Urinary bladder (tissue), 4 donors: ENCODE results near the gene TEX13D. TPM values are rescaled to one million over a fixed set of nuclear protein-coding genes. Genes with fewer than 3 reads are reported as not detected.

Source experiments
- DNase-seq: peaks from one replicate; pipeline ENCODE4 v3.0.0-alpha.2; 2015; ENCODE audit errors: extremely low spot score
- H3K27ac ChIP-seq: one replicate; pipeline ENCODE4 v1.5.1; 2013; ENCODE audit warnings: low read depth, mild to moderate bottlenecking, moderate library complexity
- H3K36me3 ChIP-seq: one replicate; pipeline ENCODE4 v1.6.1; 2013; ENCODE audit warnings: mild to moderate bottlenecking, moderate library complexity; ENCODE audit not compliant: insufficient read depth
- H3K4me1 ChIP-seq: one replicate; pipeline ENCODE4 v1.6.1; 2013; ENCODE audit warnings: mild to moderate bottlenecking, moderate library complexity; ENCODE audit not compliant: insufficient read depth
- H3K4me3 ChIP-seq: one replicate; pipeline ENCODE4 v1.5.1; 2013; ENCODE audit warnings: low read depth, low read length
- WGBS: extraction: QIAGEN DNeasy Blood & Tissue Kit; methylation state at CpG from one replicate; pipeline ENCODE4 v1.1.7; 2013; 5-methylcytosine and 5-hydroxymethylcytosine counted together
- polyA plus RNA-seq: library from polyadenylated mRNA; stranded (reverse); fragments of 200-250 nt; gene quantifications from one replicate; pipeline ENCODE4 v1.2.3, GENCODE V29; 2013
- total RNA-seq: library from RNA; depleted of rRNA; stranded (reverse); fragments of >200 nt; gene quantifications from one replicate; pipeline ENCODE4 v1.2.3, GENCODE V29; 2014
- donor health status: healthy with polysubstance abuse.
- donor health status: healthy.

The TEX13D gene
- total and polyA plus RNA-seq, 2 donors: not detected

- H3K27ac ChIP-seq: no peak overlapping the region
- 80% methylated on average over 7 of the region's 7 CpGs for WGBS
Measured at GRCh38 chrX:124341396-124342132, 9.1 kb downstream of the TEX13D start.

GRCh38 chrX:124342174-124342867 lies 9.9 kb downstream of the TEX13D start:
- no peak overlapping the region for H3K4me3 ChIP-seq
- no peaks in the 10 kb centered on the region for H3K4me1 ChIP-seq
- 79% methylated on average over 7 of the region's 7 CpGs for WGBS
- H3K27ac ChIP-seq: no peak overlapping the region
- H3K36me3 ChIP-seq: no peaks in the 10 kb centered on the region
- DNase-seq: no peak

More at GRCh38 chrX:124341396-124342132, 9.1 kb downstream of the TEX13D start:
- H3K36me3 ChIP-seq: no peaks in the 10 kb centered on the region
- H3K4me1 ChIP-seq: no peaks in the 10 kb centered on the region
- no peak for DNase-seq
- H3K4me3 ChIP-seq: no peak overlapping the region

- DNase-seq: no peak
- Histone ChIP-seq H3K36me3 (no peaks in the 10 kb centered on the region), H3K27ac (no peak overlapping the region), H3K4me3 (no peak overlapping the region), H3K4me1 (no peaks in the 10 kb centered on the region)
Measured at GRCh38 chrX:124343016-124343415, 10.6 kb downstream of the TEX13D start.

- WGBS: 80% methylated on average over 4 of the region's 4 CpGs
- DNase-seq: no peak
- Histone ChIP-seq H3K36me3 (no peaks in the 10 kb centered on the region), H3K4me3 (no peak overlapping the region), H3K27ac (no peak overlapping the region), H3K4me1 (no peaks in the 10 kb centered on the region)
Measured at GRCh38 chrX:124344246-124344645, 11.8 kb downstream of the TEX13D start.

- Histone ChIP-seq H3K36me3 (no peaks in the 10 kb centered on the region), H3K27ac (no peak within 1 kb of the TSS), H3K4me3 (peak within 1 kb of the TSS; percentile 1), H3K4me1 (no peaks in the 10 kb centered on the region)
- WGBS: 88% methylated on average over 19 of the region's 19 CpGs
- DNase-seq: no peak
Measured at GRCh38 chrX:124346117-124346876, 13.8 kb downstream of the TEX13D start, which contains the start of gene SH2D1A. Gene SH2D1A, plus strand, starts transcription at chrX:124346563. Its CDS starts 80 bp downstream, at chrX:124346643.

- no peaks in the 10 kb centered on the region for H3K36me3 ChIP-seq
- DNase-seq: no peak
- H3K4me3 ChIP-seq: no peak overlapping the region
- H3K4me1 ChIP-seq: no peaks in the 10 kb centered on the region
- no peak overlapping the region for H3K27ac ChIP-seq
- WGBS: 86% methylated on average over 15 of the region's 15 CpGs
Measured at GRCh38 chrX:124346877-124347241, 14.4 kb downstream of the TEX13D start.

GRCh38 chrX:124347242-124347641 lies 14.8 kb downstream of the TEX13D start:
- 58% methylated on average over 5 of the region's 5 CpGs for WGBS
- no peaks in the 10 kb centered on the region for H3K4me1 ChIP-seq
- no peak overlapping the region for H3K27ac ChIP-seq
- H3K4me3 ChIP-seq: no peak overlapping the region
- DNase-seq: no peak
- no peaks in the 10 kb centered on the region for H3K36me3 ChIP-seq

- Histone ChIP-seq H3K4me3 (no peak overlapping the region), H3K36me3 (no peaks in the 10 kb centered on the region), H3K27ac (no peak overlapping the region), H3K4me1 (no peaks in the 10 kb centered on the region)
- 75% methylated on average over 5 of the region's 5 CpGs for WGBS
- no peak for DNase-seq
Measured at GRCh38 chrX:124348182-124348581, 15.7 kb downstream of the TEX13D start.

GRCh38 chrX:124348885-124349453 lies 16.5 kb downstream of the TEX13D start:
- no peak overlapping the region for H3K4me3 ChIP-seq
- no peaks in the 10 kb centered on the region for H3K4me1 ChIP-seq
- H3K36me3 ChIP-seq: no peaks in the 10 kb centered on the region
- DNase-seq: no peak
- 96% methylated on average over 6 of the region's 6 CpGs for WGBS
- H3K27ac ChIP-seq: no peak overlapping the region

- Histone ChIP-seq H3K4me3 (no peak overlapping the region), H3K36me3 (no peaks in the 10 kb centered on the region)
- no peak for DNase-seq
Measured at GRCh38 chrX:124354648-124355047, 22.2 kb downstream of the TEX13D start.

GRCh38 chrX:124358800-124359383 lies 26.4 kb downstream of the TEX13D start:
- 75% methylated on average over 3 of the region's 3 CpGs for WGBS
- Histone ChIP-seq H3K4me1 (no peaks in the 10 kb centered on the region), H3K4me3 (no peak overlapping the region), H3K36me3 (no peaks in the 10 kb centered on the region), H3K27ac (no peak overlapping the region)
- DNase-seq: no peak

More at GRCh38 chrX:124354648-124355047, 22.2 kb downstream of the TEX13D start:
- Histone ChIP-seq H3K4me1 (no peaks in the 10 kb centered on the region), H3K27ac (no peak overlapping the region)
- WGBS: 75% methylated on average over 2 of the region's 2 CpGs

- Histone ChIP-seq H3K36me3 (no peaks in the 10 kb centered on the region), H3K27ac (no peak overlapping the region), H3K4me1 (no peaks in the 10 kb centered on the region), H3K4me3 (no peak overlapping the region)
- WGBS: 82% methylated on average over 2 of the region's 2 CpGs
- DNase-seq: no peak
Measured at GRCh38 chrX:124362072-124362471, 29.6 kb downstream of the TEX13D start.

- WGBS: 84% methylated on average over 1 of the region's 1 CpG
- Histone ChIP-seq H3K4me3 (no peak overlapping the region), H3K27ac (no peak overlapping the region), H3K36me3 (no peaks in the 10 kb centered on the region), H3K4me1 (no peaks in the 10 kb centered on the region)
- no peak for DNase-seq
Measured at GRCh38 chrX:124362761-124363160, 30.3 kb downstream of the TEX13D start.
